Tibial nerve (tissue), 4 donors: ENCODE results near the gene DAPK1.

ENCODE experiments used
- EP300 ChIP-seq, 2 donors: sonication (generic); formaldehyde crosslinking; IDR thresholded peaks; one replicate each; pipeline ENCODE4 v1.6.1; 2017; ENCODE audit warnings: antibody characterized with exemption in 2 of 2, mild to moderate bottlenecking in 1 of 2
- POLR2A ChIP-seq, 2 donors: fragments of 450-650 bp; IDR thresholded peaks; one replicate each; pipeline ENCODE4 v1.6.1; 2017; ENCODE audit warnings: antibody characterized with exemption in 2 of 2, mild to moderate bottlenecking in 2 of 2, moderate library complexity in 2 of 2
- TF ChIP-seq, protein P1 (sequence below), 5 experiments: fragments of 200-600 bp in 3 of 5; fragments of 450-650 bp in 2 of 5; sonication (generic) in 3 of 5; IDR thresholded peaks; one replicate each; pipeline ENCODE4 v1.5.1; 2016 to 2019; ENCODE audit warnings: antibody characterized with exemption in 5 of 5, mild to moderate bottlenecking in 3 of 5, moderate library complexity in 2 of 5

GRCh38 chr9:87467187-87467586 lies 30.5 kb upstream of the DAPK1 start:
- TF ChIP-seq, protein P1, sequence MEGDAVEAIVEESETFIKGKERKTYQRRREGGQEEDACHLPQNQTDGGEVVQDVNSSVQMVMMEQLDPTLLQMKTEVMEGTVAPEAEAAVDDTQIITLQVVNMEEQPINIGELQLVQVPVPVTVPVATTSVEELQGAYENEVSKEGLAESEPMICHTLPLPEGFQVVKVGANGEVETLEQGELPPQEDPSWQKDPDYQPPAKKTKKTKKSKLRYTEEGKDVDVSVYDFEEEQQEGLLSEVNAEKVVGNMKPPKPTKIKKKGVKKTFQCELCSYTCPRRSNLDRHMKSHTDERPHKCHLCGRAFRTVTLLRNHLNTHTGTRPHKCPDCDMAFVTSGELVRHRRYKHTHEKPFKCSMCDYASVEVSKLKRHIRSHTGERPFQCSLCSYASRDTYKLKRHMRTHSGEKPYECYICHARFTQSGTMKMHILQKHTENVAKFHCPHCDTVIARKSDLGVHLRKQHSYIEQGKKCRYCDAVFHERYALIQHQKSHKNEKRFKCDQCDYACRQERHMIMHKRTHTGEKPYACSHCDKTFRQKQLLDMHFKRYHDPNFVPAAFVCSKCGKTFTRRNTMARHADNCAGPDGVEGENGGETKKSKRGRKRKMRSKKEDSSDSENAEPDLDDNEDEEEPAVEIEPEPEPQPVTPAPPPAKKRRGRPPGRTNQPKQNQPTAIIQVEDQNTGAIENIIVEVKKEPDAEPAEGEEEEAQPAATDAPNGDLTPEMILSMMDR (IDR thresholded peaks at IDR 0.05): no peak
- TF ChIP-seq POLR2A (IDR thresholded peaks at IDR 0.05) (no peak), EP300 (IDR thresholded peaks at IDR 0.05) (no peak)
